NCI-H2227 (cell line): ENCODE results near the gene HOXB7.

Experiments
- DNase-seq: peaks from one replicate; lab custom pipeline; 2025; ENCODE audit not compliant: unreplicated experiment; lab: John Stamatoyannopoulos, UW

Gene HOXB7

DNA sequence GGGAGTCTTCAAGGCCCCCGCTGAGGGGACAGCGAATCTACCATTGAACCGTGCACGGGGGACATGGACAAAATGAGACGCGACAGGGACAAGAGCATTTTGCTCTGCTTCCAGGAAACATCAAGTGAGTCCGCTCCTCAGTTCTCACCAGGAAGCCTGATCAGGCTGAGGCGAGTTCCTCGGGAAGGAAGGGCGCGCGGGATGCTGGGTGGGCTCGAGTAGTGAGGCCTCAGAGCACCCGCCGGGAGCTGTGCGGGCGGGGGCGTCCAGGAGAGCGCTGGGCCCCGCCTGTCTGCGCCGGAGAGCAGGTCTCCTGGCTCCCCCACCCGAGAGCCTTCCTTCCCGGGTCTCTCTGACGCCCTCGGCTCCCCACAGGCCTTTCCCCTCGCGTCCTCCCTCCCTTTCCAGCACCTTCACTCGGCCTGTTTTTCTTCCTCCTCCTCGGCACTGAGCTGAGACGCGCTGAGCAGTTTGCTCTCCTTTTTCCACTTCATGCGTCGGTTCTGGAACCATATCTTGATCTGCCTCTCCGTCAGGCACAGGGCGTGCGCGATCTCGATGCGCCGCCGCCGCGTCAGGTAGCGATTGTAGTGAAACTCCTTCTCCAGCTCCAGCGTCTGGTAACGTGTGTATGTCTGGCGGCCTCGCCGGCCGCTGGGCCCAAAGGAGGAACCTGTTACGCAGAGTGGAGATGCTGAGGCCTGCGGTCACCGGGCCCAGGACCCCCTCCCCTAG is 14.7 kb downstream of the HOXB7 start:
- peak; percentile 18 for DNase-seq

GRCh38 chr17:48595278-48595999 is 15.4 kb downstream of the HOXB7 start:
- DNase-seq: no peak

DNA sequence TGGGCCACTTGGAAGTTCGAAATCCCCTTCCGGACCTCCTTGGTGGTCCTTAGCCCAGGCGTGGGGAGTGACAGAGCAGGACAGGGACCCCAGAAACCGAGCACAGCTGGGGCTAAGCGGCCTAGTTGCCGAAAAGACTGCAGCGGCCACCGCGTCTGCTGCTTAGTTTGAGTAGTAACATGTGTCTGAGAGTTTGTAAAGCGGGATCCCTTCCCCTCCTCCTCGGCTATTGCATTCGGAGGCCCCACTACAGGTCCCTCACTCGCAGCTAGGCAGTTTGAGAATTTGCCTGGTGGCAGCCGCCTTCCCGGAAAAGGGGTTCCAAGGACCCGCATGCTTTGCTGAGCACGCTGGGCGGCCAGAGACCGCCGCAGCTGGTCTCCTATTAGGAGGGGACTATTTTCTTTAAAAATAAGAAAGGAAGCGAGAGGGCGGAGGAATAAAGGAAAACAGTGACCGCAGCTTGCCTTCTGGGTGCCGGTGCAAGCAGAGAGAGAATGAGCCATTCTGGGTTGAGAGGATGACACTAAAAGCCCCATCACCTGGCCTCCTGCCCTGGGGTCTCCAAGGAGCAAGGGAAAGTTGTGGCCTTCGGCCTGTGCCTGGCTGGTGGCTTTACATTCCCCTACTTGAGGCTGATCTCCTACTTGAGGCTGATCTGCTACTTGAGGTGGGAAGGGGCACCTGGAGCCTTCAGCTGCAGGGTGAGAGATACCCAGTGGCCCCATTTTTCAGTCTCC is 16.1 kb downstream of the HOXB7 start:
- no peak for DNase-seq

GRCh38 chr17:48593840-48594537 is 16.8 kb downstream of the HOXB7 start:
- peak; percentile 90 for DNase-seq

- peak; percentile 59 for DNase-seq
These were observed 17.5 kb downstream of the HOXB7 start, which contains the start of gene HOXB5 for GRCh38 chr17:48593126-48593829. Gene HOXB5 (minus strand): TSS chr17:48593779. CDS start chr17:48593682, 97 bp downstream.

GRCh38 chr17:48592577-48592976 is 18.2 kb downstream of the HOXB7 start:
- no peak for DNase-seq

- no peak for DNase-seq
These were observed 18.7 kb downstream of the HOXB7 start for GRCh38 chr17:48592057-48592514.

- DNase-seq: no peak
These were observed 19.4 kb downstream of the HOXB7 start for GRCh38 chr17:48591255-48592056.

GRCh38 chr17:48590607-48591161 is 20.1 kb downstream of the HOXB7 start:
- no peak for DNase-seq

DNA sequence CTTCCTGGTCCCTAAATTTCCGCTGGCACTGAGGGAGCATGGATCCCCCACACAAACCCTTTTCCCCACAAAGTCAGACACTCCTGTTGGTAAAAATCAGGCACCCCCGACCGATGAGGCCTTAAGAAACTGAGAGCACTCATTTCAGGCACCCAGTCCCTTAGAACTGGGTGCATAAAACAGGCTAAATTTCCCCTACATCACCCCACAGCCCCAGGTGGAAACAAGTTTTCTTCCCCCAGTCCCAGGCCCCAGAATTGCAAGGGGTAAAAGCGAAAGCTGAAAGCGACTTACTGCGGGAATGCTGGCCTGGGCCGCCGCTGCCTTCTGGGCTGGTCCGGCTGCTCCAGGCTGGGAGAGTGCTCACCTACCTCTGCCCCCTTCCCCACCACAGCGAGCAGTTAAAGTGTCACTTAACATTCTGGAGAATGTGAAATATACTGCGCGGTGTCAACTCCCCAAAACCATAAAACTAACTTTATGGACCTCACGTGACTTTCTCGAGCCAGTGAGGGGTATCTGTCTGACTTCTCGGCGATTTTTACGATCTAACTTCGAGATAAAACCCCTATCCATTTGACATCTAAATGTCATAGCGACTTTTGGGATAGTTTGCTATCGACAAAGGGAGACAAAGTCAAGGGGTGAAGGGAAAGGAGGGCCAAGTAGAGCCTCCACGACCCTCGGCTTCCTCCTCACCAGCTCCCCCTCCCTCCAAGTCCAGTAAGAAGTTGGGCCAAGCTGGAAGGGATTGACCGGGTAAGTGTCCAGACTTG is 20.8 kb downstream of the HOXB7 start, which contains the start of gene HOXB3:
Gene HOXB3, minus strand, starts transcription at position 411 of the 776 bp plus-strand sequence. CDS start 37,767 bp downstream, outside the sequence.
- no peak for DNase-seq

DNA sequence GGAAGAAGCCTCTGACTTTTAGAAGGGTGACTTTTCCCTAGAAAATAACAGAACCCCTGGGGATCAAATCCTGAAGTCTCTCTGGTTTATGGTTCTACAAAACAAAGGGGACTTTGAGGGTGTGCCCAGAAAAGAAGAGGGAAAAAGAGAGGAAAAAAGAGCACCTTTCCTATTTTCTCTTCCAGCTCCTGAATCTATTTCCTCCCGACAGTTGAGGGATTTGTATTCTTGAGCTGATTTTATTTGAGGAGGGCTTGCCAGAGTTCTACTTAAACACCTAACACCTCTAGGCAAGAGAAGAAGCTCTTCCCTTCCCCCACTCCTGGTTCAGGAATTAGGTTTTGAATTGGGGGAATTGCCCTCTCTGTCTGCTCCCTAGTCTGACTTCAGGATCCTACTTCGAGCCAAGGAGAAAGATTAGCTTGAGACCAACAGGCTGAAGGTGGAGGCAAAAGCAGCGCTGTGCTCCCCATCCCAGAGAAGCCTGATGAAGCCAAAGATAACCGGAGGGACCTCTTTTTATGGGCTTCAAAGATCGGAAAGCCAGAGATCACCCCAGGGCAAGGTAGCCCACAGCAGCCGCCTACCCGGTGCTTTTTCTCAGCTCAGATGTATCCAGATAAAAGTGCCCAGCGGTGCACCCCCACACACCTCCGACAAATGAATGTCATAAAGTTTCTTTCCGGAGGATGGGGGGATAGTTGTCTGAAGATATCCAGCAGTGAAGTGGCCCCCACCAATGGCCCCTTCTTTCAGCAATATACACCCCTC is 21.6 kb downstream of the HOXB7 start:
- no peak for DNase-seq

- no peak for DNase-seq
These were observed 22.3 kb downstream of the HOXB7 start for GRCh38 chr17:48588528-48588927.

GRCh38 chr17:48588074-48588415 is 22.8 kb downstream of the HOXB7 start:
- no peak for DNase-seq

DNA sequence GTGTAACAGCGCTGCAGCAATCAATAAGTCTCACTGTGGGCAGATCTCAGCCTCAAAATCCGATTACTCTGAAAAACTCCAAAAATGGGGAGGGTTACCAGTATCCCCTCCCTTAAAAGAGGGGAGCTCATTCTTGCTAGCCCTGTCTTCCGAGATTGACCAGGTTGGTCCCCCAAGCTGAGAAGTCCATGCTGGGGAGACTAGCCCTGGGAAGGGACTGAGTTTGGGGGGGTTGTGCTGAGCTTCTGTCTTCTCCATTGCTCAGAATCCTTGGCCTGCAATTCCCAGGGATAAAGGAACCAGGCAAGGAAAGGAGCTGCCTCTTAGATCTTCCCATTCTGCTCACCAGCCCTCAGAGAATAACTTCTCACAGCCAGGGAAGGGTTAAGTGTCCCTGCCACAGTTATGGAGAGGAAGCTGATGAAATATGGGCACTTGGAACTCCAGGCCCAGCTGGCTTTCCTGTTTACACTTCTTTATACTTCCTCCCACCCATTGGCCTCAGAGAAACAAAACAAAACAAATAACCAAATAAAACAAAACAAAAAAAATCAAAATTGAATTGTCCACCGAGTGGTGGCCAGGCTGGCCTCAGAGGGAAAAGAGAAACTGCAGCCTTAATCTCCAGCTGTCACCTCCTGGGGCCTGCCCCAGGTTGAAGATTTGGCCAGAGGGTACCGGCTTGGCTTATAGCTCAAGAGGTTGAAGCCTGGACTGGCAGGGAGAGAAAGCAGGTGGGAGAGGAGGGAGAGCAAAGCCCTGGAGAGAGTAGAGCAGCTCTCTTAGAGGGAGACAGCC is 23.3 kb downstream of the HOXB7 start:
- DNase-seq: no peak

GRCh38 chr17:48586355-48587258 is 24.2 kb downstream of the HOXB7 start:
- peak; percentile 29 for DNase-seq

- no peak for DNase-seq
These were observed 26.5 kb downstream of the HOXB7 start for GRCh38 chr17:48584223-48584741.
